ENCODE data around the gene TADA1.
"Not testable (repeated sequence)": the region's sequence is repeated elsewhere in the genome, so short reads cannot be mapped to it uniquely, and the experiment has no call there.

GRCh38 chr1:166878173-166878917 is 2.3 kb upstream of the TADA1 start:
- not testable (repeated sequence) for TF ChIP-seq POLR2AphosphoS5, CTCF, POLR2A (IDR thresholded peaks at IDR 0.05)

Measured in stomach (tissue), 4 donors.